Activated CD4-positive, alpha-beta T cell treated with anti-CD3 and anti-CD28 coated beads for 48 hours (primary cell): ENCODE results near the gene MED13.
"Not testable (repeated sequence)": the region's sequence is repeated elsewhere in the genome, so short reads cannot be mapped to it uniquely, and the experiment has no call there.

Source experiments
- DNase-seq: peaks from one replicate; pipeline ENCODE4 v3.0.0-alpha.2; 2020

The MED13 gene

GRCh38 chr17:62057696-62058095 is 7.4 kb downstream of the MED13 start:
- DNase-seq = no peak

GRCh38 chr17:62052765-62053338 is 12.2 kb downstream of the MED13 start:
- no peak for DNase-seq

- DNase-seq = no peak
Observed at GRCh38 chr17:62051053-62051452, 14.0 kb downstream of the MED13 start.

GRCh38 chr17:62049299-62049698 is 15.8 kb downstream of the MED13 start:
- DNase-seq = no peak

- no peak for DNase-seq
Observed at GRCh38 chr17:62048262-62048661, 16.8 kb downstream of the MED13 start.

GRCh38 chr17:62045517-62045916 is 19.6 kb downstream of the MED13 start:
- DNase-seq = no peak

- no peak for DNase-seq
Observed at GRCh38 chr17:62045109-62045508, 20.0 kb downstream of the MED13 start.

GRCh38 chr17:62043602-62044001 is 21.5 kb downstream of the MED13 start:
- DNase-seq = no peak

- no peak for DNase-seq
Observed at GRCh38 chr17:62043140-62043539, 21.9 kb downstream of the MED13 start.

- no peak for DNase-seq
Observed at GRCh38 chr17:62038248-62038647, 26.8 kb downstream of the MED13 start.

GRCh38 chr17:62033317-62033716 is 31.8 kb downstream of the MED13 start:
- DNase-seq = no peak

GRCh38 chr17:62032480-62032879 is 32.6 kb downstream of the MED13 start:
- DNase-seq = no peak

- DNase-seq = no peak
Observed at GRCh38 chr17:62030264-62030663, 34.8 kb downstream of the MED13 start.

- no peak for DNase-seq
Observed at GRCh38 chr17:62024866-62025265, 40.2 kb downstream of the MED13 start.

GRCh38 chr17:62017912-62018311 is 47.2 kb downstream of the MED13 start:
- DNase-seq = no peak

GRCh38 chr17:62017496-62017895 is 47.6 kb downstream of the MED13 start:
- DNase-seq = no peak

GRCh38 chr17:62014526-62014925 is 50.6 kb downstream of the MED13 start:
- no peak for DNase-seq

- no peak for DNase-seq
Observed at GRCh38 chr17:62009220-62009619, 55.9 kb downstream of the MED13 start.

- DNase-seq = no peak
Observed at GRCh38 chr17:62008294-62008693, 56.8 kb downstream of the MED13 start.

GRCh38 chr17:62004388-62004787 is 60.7 kb downstream of the MED13 start:
- no peak for DNase-seq

GRCh38 chr17:62003141-62003540 is 61.9 kb downstream of the MED13 start:
- DNase-seq = not testable (repeated sequence)

- DNase-seq = no peak
Observed at GRCh38 chr17:62001105-62001504, 64.0 kb downstream of the MED13 start.

- no peak for DNase-seq
Observed at GRCh38 chr17:62000186-62000585, 64.9 kb downstream of the MED13 start.

GRCh38 chr17:61998534-61998933 is 66.5 kb downstream of the MED13 start:
- not testable (repeated sequence) for DNase-seq

- no peak for DNase-seq
Observed at GRCh38 chr17:61997664-61998063, 67.4 kb downstream of the MED13 start.
